ENCODE measurements around the gene IL1R2. TPM values are rescaled to one million over a fixed set of nuclear protein-coding genes. Genes with fewer than 3 reads are reported as not detected.
"Not testable (repeated sequence)": the region's sequence is repeated elsewhere in the genome, so short reads cannot be mapped to it uniquely, and the experiment has no call there.

The IL1R2 gene
- total RNA-seq, 1 donor from 2014 or later, result 1.4 TPM

GRCh38 chr2:101993772-101994171 is 2.0 kb downstream of the IL1R2 start:
- ATAC-seq (ENCODE audit: poor library complexity) (no peak), DNase-seq (no peak)
- intact Hi-C loops (cut with DNase I), result no loop called here

- intact Hi-C loops (cut with DNase I), result no loop called here
- ATAC-seq (ENCODE audit: poor library complexity) (no peak), DNase-seq (no peak)
These were observed 3.3 kb downstream of the IL1R2 start for GRCh38 chr2:101995019-101995418.

GRCh38 chr2:101995804-101996203 is 4.0 kb downstream of the IL1R2 start:
- no peak for ATAC-seq (ENCODE audit: poor library complexity)
- intact Hi-C loops (cut with DNase I), result no loop called here
- DNase-seq, result no peak

GRCh38 chr2:101998556-101998895 is 6.8 kb downstream of the IL1R2 start:
- DNase-seq (no peak), ATAC-seq (ENCODE audit: poor library complexity) (no peak)
- intact Hi-C loops (cut with DNase I), result no loop called here

- intact Hi-C loops (cut with DNase I), result no loop called here
- DNase-seq, result no peak
- ATAC-seq (ENCODE audit: poor library complexity), result no peak
These were observed 7.4 kb downstream of the IL1R2 start for GRCh38 chr2:101998896-101999789.

GRCh38 chr2:102000012-102000411 is 8.3 kb downstream of the IL1R2 start:
- ATAC-seq (ENCODE audit: poor library complexity) (no peak), DNase-seq (no peak)
- intact Hi-C loops (cut with DNase I), result no loop called here

- ATAC-seq (ENCODE audit: poor library complexity), result no peak
- no peak for DNase-seq
- intact Hi-C loops (cut with DNase I), result no loop called here
These were observed 9.3 kb downstream of the IL1R2 start for GRCh38 chr2:102000813-102001766.

GRCh38 chr2:102001767-102002142 is 10.0 kb downstream of the IL1R2 start:
- ATAC-seq (ENCODE audit: poor library complexity), result no peak
- no peak for DNase-seq
- intact Hi-C loops (cut with DNase I), result no loop called here

GRCh38 chr2:102002228-102002627 is 10.5 kb downstream of the IL1R2 start:
- DNase-seq, result no peak
- intact Hi-C loops (cut with DNase I), result no loop called here
- no peak for ATAC-seq (ENCODE audit: poor library complexity)

GRCh38 chr2:102002909-102003308 is 11.1 kb downstream of the IL1R2 start:
- DNase-seq; ATAC-seq (ENCODE audit: poor library complexity); intact Hi-C loops (cut with DNase I): not testable (repeated sequence)

GRCh38 chr2:102003696-102004095 is 11.9 kb downstream of the IL1R2 start:
- intact Hi-C loops (cut with DNase I), result no loop called here
- DNase-seq (no peak), ATAC-seq (ENCODE audit: poor library complexity) (no peak)

- no peak for DNase-seq
- no peak for ATAC-seq (ENCODE audit: poor library complexity)
- intact Hi-C loops (cut with DNase I), result no loop called here
These were observed 12.8 kb downstream of the IL1R2 start for GRCh38 chr2:102004581-102004980.

GRCh38 chr2:102005449-102005848 is 13.7 kb downstream of the IL1R2 start:
- ATAC-seq (ENCODE audit: poor library complexity), result no peak
- DNase-seq, result no peak
- intact Hi-C loops (cut with DNase I), result no loop called here

GRCh38 chr2:102005989-102006885 is 14.5 kb downstream of the IL1R2 start:
- DNase-seq (no peak), ATAC-seq (ENCODE audit: poor library complexity) (peak; percentile 77)
- intact Hi-C loops (cut with DNase I), result no loop called here

GRCh38 chr2:102006886-102007278 is 15.1 kb downstream of the IL1R2 start:
- no peak for DNase-seq
- intact Hi-C loops (cut with DNase I), result no loop called here
- no peak for ATAC-seq (ENCODE audit: poor library complexity)

GRCh38 chr2:102008490-102008889 is 16.7 kb downstream of the IL1R2 start:
- intact Hi-C loops (cut with DNase I), result no loop called here
- no peak for ATAC-seq (ENCODE audit: poor library complexity)
- DNase-seq, result no peak

- ATAC-seq (ENCODE audit: poor library complexity) (no peak), DNase-seq (no peak)
- intact Hi-C loops (cut with DNase I), result no loop called here
These were observed 17.8 kb downstream of the IL1R2 start for GRCh38 chr2:102009557-102009956.

GRCh38 chr2:102010902-102011301 is 19.1 kb downstream of the IL1R2 start:
- intact Hi-C loops (cut with DNase I), result loop anchor here (10.0 kb wide), 1 partner anchor 434 kb away; no protein-coding TSS in a partner anchor
- DNase-seq (no peak), ATAC-seq (ENCODE audit: poor library complexity) (peak; percentile 25)

All from Right ventricle myocardium superior (tissue), 1 donor.